HepG2 (cell line): ENCODE data around the gene ADAMTS16. TPM values are rescaled to one million over a fixed set of nuclear protein-coding genes. Genes with fewer than 3 reads are reported as not detected.

ENCODE experiments used
- ATAC-seq: fragments of 200-7000 bp; cut with Tn5 transposase; 3 replicates; pipeline ENCODE4 v1.9.1; 2020; ENCODE audit warnings: mild to moderate bottlenecking, moderate library complexity
- BruUV-seq: library from RNA; stranded (reverse); fragments of 400-500 nt; replicated peaks from 2 replicates; lab custom pipeline; 2021; lab: Mats Ljungman, UMichigan
- CTCF ChIA-PET: fragments of 300-600 bp; formaldehyde crosslinking; extraction: SDS; loops from one replicate; lab custom pipeline; 2021; ENCODE audit warnings: low total read pairs, inconsistent platforms, low intra/inter-chr PET ratio; lab: Yijun Ruan, JAX
- POLR2A ChIA-PET: fragments of 350-600 bp; sonication (Branson Sonifier 250); formaldehyde crosslinking; loops from one replicate; lab custom pipeline; 2020; ENCODE audit warnings: antibody characterized with exemption, inconsistent platforms; lab: Yijun Ruan, JAX
- DNase-seq: peaks from one replicate; pipeline ENCODE4 v3.0.0-alpha.2; 2015; ENCODE audit warnings: low spot score
- FAIRE-seq: peaks from 3 replicates; lab custom pipeline; 2011; peaks lifted over from hg19 to GRCh38; lab: Jason Lieb, UNC
- H2AFZ ChIP-seq: one replicate; pipeline ENCODE4 v1.6.1; 2011; ENCODE audit warnings: low read length, inconsistent platforms
- H3K27ac ChIP-seq: fragments of 300-600 bp; 3 replicates; pipeline ENCODE4 v1.8.0; 2011; ENCODE audit warnings: mixed run types, mild to moderate bottlenecking, mixed read lengths, low read length, inconsistent platforms; ENCODE audit not compliant: insufficient read depth; ENCODE audit errors: extremely low read length
- H3K27me3 ChIP-seq, 2 experiments: fragments of 200-600 bp in 1 of 2; 2 replicates in 1 of 2; 3 replicates in 1 of 2; pipeline versions ENCODE4 v1.6.0 to v1.8.0; 2011; ENCODE audit warnings: low read length in 2 of 2, mild to moderate bottlenecking in 2 of 2, moderate library complexity in 2 of 2, inconsistent platforms in 1 of 2; ENCODE audit not compliant: insufficient read depth in 2 of 2, control insufficient read depth in 1 of 2
- H3K36me3 ChIP-seq, 2 experiments: fragments of 200-600 bp in 1 of 2; replicated peaks in 1 of 2; 2 replicates in 1 of 2; 3 replicates in 1 of 2; pipeline versions ENCODE4 v1.5.1 to v1.8.0; 2011; ENCODE audit warnings: low read length in 2 of 2, inconsistent platforms in 1 of 2; ENCODE audit not compliant: insufficient read depth in 2 of 2, control insufficient read depth in 1 of 2
- H3K4me1 ChIP-seq: 2 replicates; pipeline ENCODE4 v1.5.1; 2012; ENCODE audit warnings: low read length, inconsistent platforms; ENCODE audit not compliant: insufficient read depth
- H3K4me2 ChIP-seq: 2 replicates; pipeline ENCODE4 v1.6.0; 2011; ENCODE audit warnings: low read depth, low read length, inconsistent platforms
- H3K4me3 ChIP-seq, 3 experiments: fragments of 200-600 bp in 1 of 3; sonication (generic), shearing (Covaris generic) in 1 of 3; replicated peaks in 1 of 3; 2 replicates each; pipeline ENCODE4 v1.5.1; 2011 to 2016; ENCODE audit warnings: low read length in 3 of 3, inconsistent platforms in 2 of 3, low read depth in 2 of 3, mild to moderate bottlenecking in 2 of 3, control low read depth in 1 of 3, mixed read lengths in 1 of 3; ENCODE audit not compliant: insufficient read depth in 1 of 3
- H3K79me2 ChIP-seq: one replicate; pipeline ENCODE4 v1.6.1; 2011; ENCODE audit warnings: low read length, inconsistent platforms; ENCODE audit not compliant: insufficient read depth
- H3K9ac ChIP-seq: 2 replicates; pipeline ENCODE4 v1.6.0; 2011; ENCODE audit warnings: mild to moderate bottlenecking, low read depth, low read length, inconsistent platforms; ENCODE audit not compliant: insufficient read depth
- H3K9me3 ChIP-seq: 2 replicates; pipeline ENCODE4 v1.5.1; 2012; ENCODE audit warnings: mild to moderate bottlenecking, low read length
- H4K20me1 ChIP-seq: 2 replicates; pipeline ENCODE4 v1.6.0; 2011; ENCODE audit warnings: inconsistent platforms, mild to moderate bottlenecking, low read length, moderate library complexity; ENCODE audit not compliant: insufficient read depth
- FOXP1 ChIP-seq, 2 experiments: fragments of 450-650 bp in 1 of 2; IDR thresholded peaks; 2 replicates each; pipeline ENCODE4 v1.6.1; 2017 to 2018; ENCODE audit warnings: antibody characterized with exemption in 1 of 2
- IKZF4 ChIP-seq: sonication (generic); formaldehyde crosslinking; IDR thresholded peaks from 2 replicates; pipeline ENCODE4 v1.5.1; 2020; ENCODE audit warnings: borderline replicate concordance, mild to moderate bottlenecking, low read depth, missing genetic modification reagents; ENCODE audit errors: not compliant biosample characterization
- NBN ChIP-seq: fragments of 450-650 bp; conservative IDR thresholded peaks from 2 replicates; pipeline ENCODE4 v1.6.1; 2017
- RNF2 ChIP-seq: fragments of 450-650 bp; conservative IDR thresholded peaks from 2 replicates; pipeline ENCODE4 v1.6.1; 2016; ENCODE audit warnings: low read depth
- SMAD3 ChIP-seq: sonication (generic); formaldehyde crosslinking; IDR thresholded peaks from 2 replicates; pipeline ENCODE4 v1.4.0; 2020; ENCODE audit warnings: missing genetic modification reagents
- SNAI1 ChIP-seq: sonication (generic); formaldehyde crosslinking; IDR thresholded peaks from 2 replicates; pipeline ENCODE4 v1.5.0; 2020; ENCODE audit warnings: mild to moderate bottlenecking, missing genetic modification reagents, borderline replicate concordance
- TAF15 ChIP-seq: fragments of 200-400 bp; formaldehyde crosslinking; IDR thresholded peaks from one replicate; pipeline ENCODE4 v1.6.1; 2018; ENCODE audit warnings: mild to moderate bottlenecking, low read depth, low read length; ENCODE audit not compliant: poor library complexity, severe bottlenecking
- ZMYM4 ChIP-seq: sonication (generic); formaldehyde crosslinking; IDR thresholded peaks from 2 replicates; pipeline ENCODE4 v1.8.1; 2023; ENCODE audit warnings: mild to moderate bottlenecking, missing genetic modification reagents
- ZNF367 ChIP-seq: sonication (generic); formaldehyde crosslinking; IDR thresholded peaks from 2 replicates; pipeline ENCODE4 v1.4.0; 2020; ENCODE audit warnings: missing genetic modification reagents, borderline replicate concordance
- ZNF777 ChIP-seq: sonication (generic); formaldehyde crosslinking; IDR thresholded peaks from 2 replicates; pipeline ENCODE4 v1.4.0; 2020; ENCODE audit warnings: missing genetic modification reagents
- WGBS: methylation state at CpG from one replicate; pipeline ENCODE4 v1.1.6; 2017; ENCODE audit warnings: low lambda C conversion rate; 5-methylcytosine and 5-hydroxymethylcytosine counted together
- in situ Hi-C: cut with HindIII; loops from 2 replicates; pipeline ENCODE4 v1.10.0; 2017; ENCODE audit warnings: low pct_unique_long_range_greater_than_20kb; ENCODE audit not compliant: extremely low pct_ligation_motif_present
- intact Hi-C: fragments of 100-400 bp; cut with micrococcal nuclease; formaldehyde crosslinking; loops from one replicate; pipeline ENCODE4 v1.10.0; 2022; ENCODE audit not compliant: unreplicated experiment
- polyA plus RNA-seq, 8 experiments: library from polyadenylated mRNA; depleted of rRNA in 3 of 8; stranded (reverse) in 7 of 8; unstranded in 1 of 8; fragments of >200 nt; fragmentation: Illumina TruSeq in 4 of 8; extraction: Trizol in 4 of 8; gene quantifications; 2 replicates each; pipeline versions ENCODE4 v1.2.1 to v1.2.3, GENCODE V29; 2011 to 2016; ENCODE audit warnings: low read depth in 4 of 8, missing spikeins in 1 of 8, mixed read lengths in 1 of 8; ENCODE audit not compliant: insufficient read depth in 1 of 8
- total RNA-seq, 5 experiments: library from RNA; depleted of rRNA; stranded (reverse); fragments of >200 nt; fragmentation: Illumina TruSeq; extraction: Trizol; gene quantifications; 2 replicates each; pipeline ENCODE4 v1.2.3, GENCODE V29; 2016; ENCODE audit warnings: low read depth in 1 of 5
- TF ChIP-seq, protein P1 (sequence below): sonication (generic); formaldehyde crosslinking; IDR thresholded peaks from 2 replicates; pipeline ENCODE4 v1.4.0; 2020; ENCODE audit warnings: missing genetic modification reagents, mild to moderate bottlenecking, borderline replicate concordance
- TF ChIP-seq, protein P2 (sequence below): sonication (generic); formaldehyde crosslinking; IDR thresholded peaks from 2 replicates; pipeline ENCODE4 v1.4.0; 2020; ENCODE audit warnings: mild to moderate bottlenecking, missing genetic modification reagents, borderline replicate concordance
- TF ChIP-seq, protein P3 (sequence below): sonication (generic); formaldehyde crosslinking; IDR thresholded peaks from 2 replicates; pipeline ENCODE4 v1.4.0; 2020; ENCODE audit warnings: mild to moderate bottlenecking, missing genetic modification reagents

ADAMTS16 gene
- total and polyA plus RNA-seq, 2 of the 13 experiments (the other 11 are each of a cell fraction or from before 2014, with no cell fraction given) = 0.02 to 0.03 TPM

DNA sequence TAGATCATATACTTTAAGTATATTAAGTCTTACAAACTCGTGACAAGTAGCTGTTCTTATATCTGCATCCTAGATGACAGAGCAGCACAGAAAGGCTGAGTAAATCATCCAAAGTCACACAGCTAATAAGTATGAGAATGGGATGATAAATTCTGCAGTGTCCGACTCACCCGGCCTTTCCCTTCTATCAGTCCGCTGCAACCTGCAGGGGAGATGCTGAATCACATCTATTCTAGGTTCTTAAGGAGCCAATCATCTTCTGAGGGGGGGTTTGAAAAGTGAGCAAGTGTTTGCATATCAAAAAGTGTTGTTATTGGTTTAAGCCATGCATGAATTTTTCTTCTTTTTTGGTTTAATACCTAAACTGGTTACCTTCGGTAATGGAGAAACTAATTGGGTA, 38.9 kb downstream of the ADAMTS16 start (continued):
- TF ChIP-seq, protein P1, sequence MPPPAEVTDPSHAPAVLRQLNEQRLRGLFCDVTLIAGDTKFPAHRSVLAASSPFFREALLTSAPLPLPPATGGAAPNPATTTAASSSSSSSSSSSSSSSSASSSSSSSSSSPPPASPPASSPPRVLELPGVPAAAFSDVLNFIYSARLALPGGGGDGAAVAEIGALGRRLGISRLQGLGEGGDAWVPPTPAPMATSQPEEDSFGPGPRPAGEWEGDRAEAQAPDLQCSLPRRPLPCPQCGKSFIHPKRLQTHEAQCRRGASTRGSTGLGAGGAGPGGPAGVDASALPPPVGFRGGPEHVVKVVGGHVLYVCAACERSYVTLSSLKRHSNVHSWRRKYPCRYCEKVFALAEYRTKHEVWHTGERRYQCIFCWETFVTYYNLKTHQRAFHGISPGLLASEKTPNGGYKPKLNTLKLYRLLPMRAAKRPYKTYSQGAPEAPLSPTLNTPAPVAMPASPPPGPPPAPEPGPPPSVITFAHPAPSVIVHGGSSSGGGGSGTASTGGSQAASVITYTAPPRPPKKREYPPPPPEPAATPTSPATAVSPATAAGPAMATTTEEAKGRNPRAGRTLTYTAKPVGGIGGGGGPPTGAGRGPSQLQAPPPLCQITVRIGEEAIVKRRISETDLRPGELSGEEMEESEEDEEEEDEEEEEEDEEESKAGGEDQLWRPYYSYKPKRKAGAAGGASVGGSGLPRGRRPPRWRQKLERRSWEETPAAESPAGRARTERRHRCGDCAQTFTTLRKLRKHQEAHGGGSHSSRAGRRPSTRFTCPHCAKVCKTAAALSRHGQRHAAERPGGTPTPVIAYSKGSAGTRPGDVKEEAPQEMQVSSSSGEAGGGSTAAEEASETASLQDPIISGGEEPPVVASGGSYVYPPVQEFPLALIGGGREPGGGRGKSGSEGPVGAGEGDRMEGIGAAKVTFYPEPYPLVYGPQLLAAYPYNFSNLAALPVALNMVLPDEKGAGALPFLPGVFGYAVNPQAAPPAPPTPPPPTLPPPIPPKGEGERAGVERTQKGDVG = no peak
- TF ChIP-seq, protein P2, sequence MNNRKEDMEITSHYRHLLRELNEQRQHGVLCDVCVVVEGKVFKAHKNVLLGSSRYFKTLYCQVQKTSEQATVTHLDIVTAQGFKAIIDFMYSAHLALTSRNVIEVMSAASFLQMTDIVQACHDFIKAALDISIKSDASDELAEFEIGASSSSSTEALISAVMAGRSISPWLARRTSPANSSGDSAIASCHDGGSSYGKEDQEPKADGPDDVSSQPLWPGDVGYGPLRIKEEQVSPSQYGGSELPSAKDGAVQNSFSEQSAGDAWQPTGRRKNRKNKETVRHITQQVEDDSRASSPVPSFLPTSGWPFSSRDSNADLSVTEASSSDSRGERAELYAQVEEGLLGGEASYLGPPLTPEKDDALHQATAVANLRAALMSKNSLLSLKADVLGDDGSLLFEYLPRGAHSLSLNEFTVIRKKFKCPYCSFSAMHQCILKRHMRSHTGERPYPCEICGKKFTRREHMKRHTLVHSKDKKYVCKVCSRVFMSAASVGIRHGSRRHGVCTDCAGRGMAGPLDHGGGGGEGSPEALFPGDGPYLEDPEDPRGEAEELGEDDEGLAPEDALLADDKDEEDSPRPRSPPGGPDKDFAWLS = no peak

DNA sequence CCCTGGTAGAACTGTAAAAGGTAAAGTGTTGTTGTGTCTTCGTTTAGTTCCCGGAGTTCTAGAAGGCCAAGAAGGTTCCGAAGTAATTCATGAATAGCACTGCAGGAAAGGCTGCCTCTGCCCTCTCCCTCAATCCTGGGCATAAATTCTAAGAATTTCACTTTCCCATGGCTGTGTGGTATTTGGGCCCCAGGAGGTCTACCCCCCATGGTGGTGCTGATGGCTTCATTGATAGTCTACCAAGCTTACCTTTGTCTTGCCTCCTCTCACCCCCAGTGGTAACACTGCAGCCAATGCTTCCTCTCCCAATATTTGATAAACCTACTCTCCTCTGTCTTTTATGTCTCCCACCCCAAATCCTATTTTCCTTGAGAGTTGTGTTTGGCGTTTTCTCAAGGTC, 39.5 kb downstream of the ADAMTS16 start:
- DNase-seq = no peak
- H3K27me3 ChIP-seq = no peaks in the 10 kb centered on the region; a peak in 1 of 5 replicates
- H3K4me1 ChIP-seq = peaks cover 10% of the 10 kb centered on the region
- WGBS = 76% methylated on average over 4 of the region's 4 CpGs
- no peaks in the 10 kb centered on the region for H3K36me3 ChIP-seq
- no peak overlapping the region for H2AFZ ChIP-seq
- no peak overlapping the region for H3K9ac ChIP-seq
- no peaks in the 10 kb centered on the region for H3K79me2 ChIP-seq
- no peaks in the 10 kb centered on the region for H3K9me3 ChIP-seq
- no TSS peak for BruUV-seq
- no peak for ATAC-seq
- in situ Hi-C loops (no loop called here), intact Hi-C loops (no loop called here)
- H3K4me3 ChIP-seq = no peak overlapping the region
- no peak overlapping the region for H3K27ac ChIP-seq
- no peak overlapping the region for H3K4me2 ChIP-seq
- no peaks in the 10 kb centered on the region for H4K20me1 ChIP-seq
- CTCF ChIA-PET = no interaction called here
- POLR2A ChIA-PET = no interaction called here
- TF ChIP-seq TAF15 (no peak), SNAI1 (CRISPR knock-in tag) (no peak), ZNF367 (no peak), IKZF4 (CRISPR knock-in tag) (no peak), ZMYM4 (no peak), FOXP1 (IDR thresholded peaks at IDR 0.05) (no peak), FOXP1 (CRISPR knock-in tag; IDR thresholded peaks at IDR 0.05) (no peak), RNF2 (no peak), NBN (no peak), SMAD3 (CRISPR knock-in tag) (no peak), ZNF777 (CRISPR knock-in tag) (no peak)
- TF ChIP-seq, protein P3, sequence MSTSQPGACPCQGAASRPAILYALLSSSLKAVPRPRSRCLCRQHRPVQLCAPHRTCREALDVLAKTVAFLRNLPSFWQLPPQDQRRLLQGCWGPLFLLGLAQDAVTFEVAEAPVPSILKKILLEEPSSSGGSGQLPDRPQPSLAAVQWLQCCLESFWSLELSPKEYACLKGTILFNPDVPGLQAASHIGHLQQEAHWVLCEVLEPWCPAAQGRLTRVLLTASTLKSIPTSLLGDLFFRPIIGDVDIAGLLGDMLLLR (CRISPR knock-in tag) = no peak
- FAIRE-seq = no peak
